ENCODE data around the gene ST3GAL3. TPM values are rescaled to one million over a fixed set of nuclear protein-coding genes. Genes with fewer than 3 reads are reported as not detected.

ST3GAL3 gene
- total and polyA plus RNA-seq, 8 donors: 1.6 to 68.3 (median 6.7) TPM

GRCh38 chr1:43971336-43971980 lies 264.1 kb downstream of the ST3GAL3 start:
- 93 to 97% (median 97%) methylated on average over 13 to 17 of the region's 17 CpGs for WGBS, 5 donors
- H3K4me3 ChIP-seq: peak overlapping the region in 2 of 4 donors; percentile 96 to 99
- no peak overlapping the region for H3K27ac ChIP-seq
- no peaks in the 10 kb centered on the region for H3K27me3 ChIP-seq
- intact Hi-C loops (cut with DNase I; ENCODE audit: low total_unique reads): no loop called here
- peaks cover 25 to 49% (median 41%) of the 10 kb centered on the region in 4 donors for H3K4me1 ChIP-seq
- TF ChIP-seq EP300 (IDR thresholded peaks at IDR 0.05) (no peak), POLR2AphosphoS5 (IDR thresholded peaks at IDR 0.05) (no peak), POLR2A (IDR thresholded peaks at IDR 0.05) (no peak)
- TF ChIP-seq, protein P1, sequence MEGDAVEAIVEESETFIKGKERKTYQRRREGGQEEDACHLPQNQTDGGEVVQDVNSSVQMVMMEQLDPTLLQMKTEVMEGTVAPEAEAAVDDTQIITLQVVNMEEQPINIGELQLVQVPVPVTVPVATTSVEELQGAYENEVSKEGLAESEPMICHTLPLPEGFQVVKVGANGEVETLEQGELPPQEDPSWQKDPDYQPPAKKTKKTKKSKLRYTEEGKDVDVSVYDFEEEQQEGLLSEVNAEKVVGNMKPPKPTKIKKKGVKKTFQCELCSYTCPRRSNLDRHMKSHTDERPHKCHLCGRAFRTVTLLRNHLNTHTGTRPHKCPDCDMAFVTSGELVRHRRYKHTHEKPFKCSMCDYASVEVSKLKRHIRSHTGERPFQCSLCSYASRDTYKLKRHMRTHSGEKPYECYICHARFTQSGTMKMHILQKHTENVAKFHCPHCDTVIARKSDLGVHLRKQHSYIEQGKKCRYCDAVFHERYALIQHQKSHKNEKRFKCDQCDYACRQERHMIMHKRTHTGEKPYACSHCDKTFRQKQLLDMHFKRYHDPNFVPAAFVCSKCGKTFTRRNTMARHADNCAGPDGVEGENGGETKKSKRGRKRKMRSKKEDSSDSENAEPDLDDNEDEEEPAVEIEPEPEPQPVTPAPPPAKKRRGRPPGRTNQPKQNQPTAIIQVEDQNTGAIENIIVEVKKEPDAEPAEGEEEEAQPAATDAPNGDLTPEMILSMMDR (IDR thresholded peaks at IDR 0.05): no peak
- no peak for DNase-seq
- H3K36me3 ChIP-seq: peaks cover 6 to 44% (median 36%) of the 10 kb centered on the region in 4 donors
- no peaks in the 10 kb centered on the region for H3K9me3 ChIP-seq

- H3K9me3 ChIP-seq: no peaks in the 10 kb centered on the region
- no peak for TF ChIP-seq POLR2A (IDR thresholded peaks at IDR 0.05)
- TF ChIP-seq EP300 (IDR thresholded peaks at IDR 0.05): no peak
- no peak for TF ChIP-seq POLR2AphosphoS5 (IDR thresholded peaks at IDR 0.05)
- TF ChIP-seq, protein P1 (IDR thresholded peaks at IDR 0.05): no peak
- intact Hi-C loops (cut with DNase I; ENCODE audit: low total_unique reads): no loop called here
- H3K27ac ChIP-seq: peak overlapping the region; percentile 90 to 97 (median 96)
- H3K4me3 ChIP-seq: peak overlapping the region; percentile 63 to 84 (median 76)
- H3K36me3 ChIP-seq: peaks cover 13 to 50% (median 40%) of the 10 kb centered on the region in 4 donors
- DNase-seq: no peak
- peaks cover 44 to 73% (median 63%) of the 10 kb centered on the region in 4 donors for H3K4me1 ChIP-seq
- H3K27me3 ChIP-seq: no peaks in the 10 kb centered on the region
- 26 to 35% (median 29%) methylated on average over 9 of the region's 9 CpGs for WGBS, 5 donors
These were observed 266.7 kb downstream of the ST3GAL3 start for GRCh38 chr1:43973981-43974442.

DNA sequence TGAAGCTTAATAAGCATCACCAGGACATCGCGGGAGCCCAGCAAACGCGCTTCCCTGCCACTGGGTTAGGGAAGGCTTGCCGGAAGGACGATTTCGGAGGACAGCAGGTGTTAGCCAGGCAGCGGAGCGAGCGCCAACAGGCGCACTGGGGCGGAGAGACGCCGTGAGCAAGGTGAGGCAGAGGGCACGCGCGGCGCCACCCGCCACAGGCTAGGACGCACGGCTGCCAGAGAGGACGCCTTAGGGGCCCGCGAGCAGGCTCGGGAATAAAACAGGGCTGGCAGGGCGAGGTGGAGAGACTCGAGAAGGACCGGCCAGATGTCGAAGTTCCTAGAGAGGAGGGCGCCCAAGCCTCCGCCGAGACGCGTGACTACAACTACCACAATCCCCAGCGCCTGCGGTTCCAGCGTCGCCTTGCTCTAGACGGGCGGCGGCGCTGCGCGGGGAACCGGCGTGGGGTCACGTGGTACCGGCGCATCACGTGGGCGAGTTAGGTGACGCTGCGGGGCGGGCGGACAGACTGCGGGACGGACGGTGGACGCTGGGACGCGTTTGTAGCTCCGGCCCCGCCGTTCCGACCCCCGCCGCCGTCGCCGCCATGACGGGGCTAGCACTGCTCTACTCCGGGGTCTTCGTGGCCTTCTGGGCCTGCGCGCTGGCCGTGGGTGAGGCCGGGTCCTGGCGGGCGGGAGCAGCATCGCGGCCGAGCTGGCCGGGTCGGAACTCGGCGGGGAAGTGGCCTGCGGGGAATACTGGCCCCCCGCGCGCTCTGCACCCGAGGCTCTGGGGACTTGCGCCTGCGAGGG lies 267.3 kb downstream of the ST3GAL3 start, which contains the start of gene ATP6V0B:
TSS of gene ATP6V0B (plus strand) at position 518 of the 806 bp plus-strand sequence. CDS start at position 599, 81 bp downstream.
- Histone ChIP-seq H3K9me3 (no peaks in the 10 kb centered on the region), H3K4me1 (peaks cover 46 to 72% (median 63%) of the 10 kb centered on the region in 4 donors), H3K4me3 (peak within 1 kb of the TSS; percentile 63 to 84 (median 76)), H3K27me3 (no peaks in the 10 kb centered on the region), H3K36me3 (peaks cover 13 to 50% (median 40%) of the 10 kb centered on the region in 4 donors), H3K27ac (peak within 1 kb of the TSS; percentile 90 to 97 (median 96))
- peak; percentile 98 to 99 for DNase-seq
- WGBS, 5 donors: 0 to 1% (median 1%) methylated on average over 57 to 93 of the region's 93 CpGs
- intact Hi-C loops (cut with DNase I; ENCODE audit: low total_unique reads): no loop called here
- TF ChIP-seq, protein P1 (IDR thresholded peaks at IDR 0.05): peak in 2 of 7 experiments; percentile 22 to 32
- TF ChIP-seq POLR2AphosphoS5 (IDR thresholded peaks at IDR 0.05) (peak; percentile 91 to 99 (median 98)), POLR2A (IDR thresholded peaks at IDR 0.05) (peak in 1 of 4 donors; percentile 81), EP300 (IDR thresholded peaks at IDR 0.05) (no peak)
